ENCODE measurements around the gene PLAU.
"Not testable (repeated sequence)": the region's sequence is repeated elsewhere in the genome, so short reads cannot be mapped to it uniquely, and the experiment has no call there.

The PLAU gene

GRCh38 chr10:73948947-73949633 is 38.2 kb downstream of the PLAU start:
- DNase-seq (ENCODE audit: low read depth in 2 of 2, low spot score in 1 of 2) = no peak

GRCh38 chr10:73950155-73950948 is 39.4 kb downstream of the PLAU start:
- no peak for DNase-seq (ENCODE audit: low read depth in 2 of 2, low spot score in 1 of 2)

GRCh38 chr10:73953665-73954064 is 42.7 kb downstream of the PLAU start:
- no peak for DNase-seq (ENCODE audit: low read depth in 2 of 2, low spot score in 1 of 2)

DNA sequence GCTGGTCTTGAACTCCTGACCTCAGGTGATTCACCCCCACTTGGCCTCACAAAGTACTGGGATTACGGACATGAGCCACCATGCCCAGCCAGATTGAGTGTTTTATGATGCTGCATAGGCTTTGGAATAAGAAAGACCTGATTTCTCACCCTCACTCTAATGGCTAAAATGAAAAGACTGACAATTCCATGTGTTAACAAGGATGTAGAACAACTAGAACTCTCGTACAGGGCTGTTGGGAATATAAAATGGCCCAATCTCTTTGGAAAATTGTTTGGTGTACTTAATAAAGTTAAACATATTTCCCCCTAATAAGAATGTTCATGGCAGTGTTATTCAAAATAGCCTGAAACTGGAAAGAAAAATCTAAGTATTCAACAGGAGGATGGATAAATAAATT is 43.8 kb downstream of the PLAU start:
- DNase-seq (ENCODE audit: low read depth in 2 of 2, low spot score in 1 of 2) = no peak

GRCh38 chr10:73955719-73956118 is 44.8 kb downstream of the PLAU start:
- DNase-seq (ENCODE audit: low read depth in 2 of 2, low spot score in 1 of 2) = no peak

- DNase-seq (ENCODE audit: low read depth in 2 of 2, low spot score in 1 of 2) = no peak
Measured at GRCh38 chr10:73956476-73957359, 45.8 kb downstream of the PLAU start.

GRCh38 chr10:73959484-73960243 is 48.7 kb downstream of the PLAU start:
- DNase-seq (ENCODE audit: low read depth in 2 of 2, low spot score in 1 of 2) = no peak

GRCh38 chr10:73962386-73962785 is 51.5 kb downstream of the PLAU start:
- DNase-seq (ENCODE audit: low read depth in 2 of 2, low spot score in 1 of 2) = no peak

- DNase-seq (ENCODE audit: low read depth in 2 of 2, low spot score in 1 of 2) = not testable (repeated sequence)
Measured at GRCh38 chr10:73963533-73963932, 52.6 kb downstream of the PLAU start.

DNA sequence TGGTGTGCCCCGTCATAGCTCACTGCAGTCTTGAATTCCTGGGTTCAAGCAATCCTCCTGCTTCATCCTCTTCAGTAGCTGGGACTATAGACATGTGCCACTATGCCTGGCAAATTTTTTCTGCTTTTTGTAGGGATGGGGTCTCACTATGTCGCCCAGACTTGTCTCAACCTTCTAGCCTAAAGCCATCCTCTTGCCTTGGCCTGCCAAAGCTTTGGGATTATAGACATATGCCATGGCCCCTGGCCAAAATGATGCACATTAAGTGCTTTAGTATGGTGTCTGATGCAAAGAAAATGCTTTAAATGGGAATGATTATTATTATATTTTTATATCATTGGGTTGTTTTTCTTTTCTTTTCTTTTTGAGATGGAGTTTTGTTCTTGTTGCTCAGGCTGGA is 53.8 kb downstream of the PLAU start:
- no peak for DNase-seq (ENCODE audit: low read depth in 2 of 2, low spot score in 1 of 2)

- not testable (repeated sequence) for DNase-seq (ENCODE audit: low read depth in 2 of 2, low spot score in 1 of 2)
Measured at GRCh38 chr10:73965267-73965889, 54.4 kb downstream of the PLAU start.

DNA sequence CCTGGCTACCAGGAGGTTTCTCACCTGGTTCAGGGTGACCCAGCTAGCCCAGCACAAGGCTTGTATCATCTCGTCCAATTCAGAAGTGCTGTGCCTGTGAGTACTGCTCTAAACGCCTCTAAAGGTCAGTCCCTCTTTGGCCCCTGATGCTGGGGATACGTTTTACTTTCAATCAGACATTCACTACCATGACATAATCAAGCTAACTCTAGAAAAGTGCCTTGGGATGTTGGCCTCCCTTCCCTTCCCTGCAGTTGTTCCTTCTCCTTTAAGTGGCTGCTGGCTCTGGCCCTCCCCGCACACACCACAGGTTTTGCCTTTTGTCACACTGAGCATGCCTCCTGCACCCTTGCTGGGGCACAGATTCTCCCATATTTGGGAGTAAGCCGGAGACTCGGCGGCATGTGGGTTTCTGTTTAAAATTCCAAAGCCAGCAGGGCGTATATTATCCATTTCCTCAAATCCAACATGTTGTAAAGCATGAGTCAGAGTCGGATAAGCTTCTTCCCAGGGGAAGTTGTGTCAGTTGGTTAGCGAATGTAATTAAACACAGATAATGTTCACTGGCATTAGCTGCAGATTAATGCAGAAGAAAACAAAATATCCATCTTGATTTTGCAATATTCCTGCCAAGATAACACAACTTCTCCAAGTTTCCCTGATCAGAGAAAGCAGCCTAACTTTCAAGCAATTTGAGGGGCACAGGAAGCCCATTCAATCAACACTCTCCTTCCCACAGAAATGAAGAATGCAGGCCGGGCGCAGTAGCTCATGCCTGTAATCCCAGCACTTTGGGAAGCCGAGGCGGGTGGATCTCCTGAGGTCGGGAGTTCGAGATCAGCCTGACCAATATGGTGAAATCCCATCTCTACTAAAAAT is 55.2 kb downstream of the PLAU start:
- no peak for DNase-seq (ENCODE audit: low read depth in 2 of 2, low spot score in 1 of 2)

- no peak for DNase-seq (ENCODE audit: low read depth in 2 of 2, low spot score in 1 of 2)
Measured at GRCh38 chr10:73967022-73967429, 56.1 kb downstream of the PLAU start.

Measured in stimulated activated CD8-positive, alpha-beta memory T cell treated with anti-CD3 and anti-CD28 coated beads, Interleukin-4, amount 100 ng/mL, for 1 hour (primary cell).